ENCODE results near the gene DGCR2.

DNA sequence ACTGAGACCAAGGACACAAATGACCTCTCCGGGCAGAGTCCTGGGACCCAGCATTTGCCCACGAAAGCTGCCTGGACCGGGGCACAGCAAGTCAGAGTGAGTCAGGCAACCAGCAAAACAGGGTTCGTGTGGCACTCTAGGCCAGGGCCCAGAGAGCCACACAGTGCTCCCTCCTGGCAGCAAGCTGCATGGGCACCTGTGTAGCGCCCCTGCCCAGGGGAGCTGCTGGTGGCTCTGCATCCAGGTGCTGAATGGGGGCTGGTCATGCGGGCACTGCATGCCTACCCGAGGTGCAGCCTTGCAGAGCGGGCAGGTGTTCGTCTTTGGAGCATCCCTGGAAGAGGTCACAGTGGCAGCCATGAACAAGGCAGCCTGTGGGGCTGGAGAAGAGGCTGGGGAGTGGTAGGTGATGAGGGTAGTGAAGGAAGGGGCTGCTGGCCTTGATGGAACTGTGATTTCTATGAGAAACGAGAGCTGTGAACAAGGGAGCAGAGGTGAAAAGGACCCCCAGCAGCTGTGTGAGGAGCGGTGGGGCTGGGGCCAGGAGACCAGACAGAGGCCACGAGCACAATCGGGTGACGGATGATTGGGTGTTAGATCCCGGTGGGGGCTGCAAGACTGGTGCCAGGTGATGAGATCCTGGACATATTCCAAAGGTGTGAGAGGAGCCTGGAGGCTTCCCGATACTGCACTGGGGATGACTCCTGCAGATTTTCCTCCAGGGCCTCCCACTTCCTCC is 63.3 kb downstream of the DGCR2 start:
- no peak for TF ChIP-seq EZH2 (IDR thresholded peaks at IDR 0.05; ENCODE audit: insufficient read depth, poor library complexity, severe bottlenecking)
- no peak for TF ChIP-seq EZH2phosphoT487 (IDR thresholded peaks at IDR 0.05; ENCODE audit: insufficient read depth, low read depth)

Data from GM23248 (cell line).